ENCODE measurements around the gene SMURF1.

SMURF1 gene

DNA sequence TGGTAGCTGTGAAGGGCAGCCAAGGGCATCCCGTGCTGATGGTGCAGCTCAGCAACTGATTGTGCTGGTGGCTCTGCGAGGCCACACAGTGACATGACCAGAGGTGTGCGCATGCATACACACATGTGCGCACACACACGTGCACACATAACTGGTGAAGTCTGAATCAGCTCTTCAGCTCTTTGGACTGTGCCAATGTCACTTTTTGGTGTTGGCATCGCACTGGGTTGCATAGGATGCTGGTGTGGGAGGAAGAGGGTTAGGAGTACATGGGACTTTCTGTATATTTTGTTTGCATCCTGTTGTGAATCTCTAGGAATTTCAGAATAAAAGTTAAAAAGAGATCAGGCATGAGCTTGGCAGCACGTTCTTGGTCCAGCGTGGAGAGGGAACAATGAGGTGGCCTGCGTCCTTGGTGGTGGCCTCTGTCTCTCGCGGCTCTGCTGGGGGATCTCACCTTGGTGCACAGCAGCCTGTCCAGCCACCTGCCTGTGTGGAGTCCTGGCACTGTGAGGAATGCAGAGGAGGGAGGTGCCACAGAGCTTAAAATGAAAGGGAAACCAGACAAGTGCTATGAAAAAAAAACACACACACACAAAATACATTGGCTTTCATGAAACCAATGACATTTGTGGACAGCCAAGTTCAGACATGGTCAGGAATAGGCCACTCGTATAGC is 141.6 kb downstream of the SMURF1 start:
- no peak for DNase-seq

DNA sequence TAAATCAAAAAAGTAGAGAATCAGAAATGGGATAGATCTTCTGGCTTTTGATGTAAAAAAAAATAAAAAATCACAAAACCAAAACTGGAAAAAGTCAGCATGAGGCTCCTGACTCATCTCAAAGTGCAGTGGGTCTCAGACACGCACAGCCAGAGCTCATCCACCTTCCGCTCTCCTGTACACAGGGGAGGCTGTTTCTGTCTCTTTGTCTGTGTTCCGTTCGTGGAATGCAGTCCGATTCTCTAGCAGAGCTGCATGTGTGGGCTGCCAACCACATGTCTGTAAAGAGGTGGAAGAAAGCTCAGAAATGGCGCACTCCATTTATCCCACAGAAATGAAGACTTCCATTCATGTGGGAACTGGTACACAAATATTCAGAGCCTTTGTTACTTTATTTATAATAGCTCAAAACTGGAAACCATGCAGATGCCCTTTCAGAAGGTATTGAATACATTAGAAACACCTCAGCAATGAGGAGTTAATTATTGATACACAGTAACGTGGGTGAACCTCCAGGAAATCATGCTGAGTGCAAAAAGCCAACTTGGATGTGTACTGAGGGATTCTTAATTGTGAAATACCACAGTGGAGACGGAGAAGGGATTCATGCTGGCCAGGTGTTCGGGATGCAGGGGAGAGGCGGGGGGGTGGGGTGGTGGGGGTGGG is 142.3 kb downstream of the SMURF1 start:
- no peak for DNase-seq

DNA sequence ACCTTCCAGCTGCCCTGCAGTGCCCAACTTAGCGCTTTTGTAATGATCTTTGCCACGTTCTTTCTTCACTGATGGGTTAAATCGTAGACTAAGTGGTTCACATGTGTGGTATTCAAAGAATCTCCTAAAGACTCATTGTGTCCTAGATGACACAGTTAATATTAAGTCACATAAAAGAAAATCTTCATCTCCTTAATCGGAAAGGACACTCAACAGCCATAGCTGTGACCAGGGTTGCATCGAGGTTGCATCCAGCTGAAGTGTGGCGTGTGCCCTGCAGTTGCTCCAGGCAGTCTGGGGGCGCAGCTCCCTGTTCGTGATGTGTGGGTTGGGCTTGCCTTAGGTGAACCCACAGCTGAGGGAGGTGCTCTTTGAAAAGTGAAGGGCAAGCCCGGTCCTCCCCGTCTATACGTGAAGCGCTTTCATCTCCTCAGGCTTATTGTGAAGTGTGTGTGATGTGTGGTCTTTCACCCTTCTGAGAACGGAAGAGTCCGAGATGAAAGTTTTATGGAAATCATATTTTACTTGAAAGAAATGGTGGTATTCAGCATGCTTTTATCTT is 142.9 kb downstream of the SMURF1 start:
- DNase-seq = no peak

DNA sequence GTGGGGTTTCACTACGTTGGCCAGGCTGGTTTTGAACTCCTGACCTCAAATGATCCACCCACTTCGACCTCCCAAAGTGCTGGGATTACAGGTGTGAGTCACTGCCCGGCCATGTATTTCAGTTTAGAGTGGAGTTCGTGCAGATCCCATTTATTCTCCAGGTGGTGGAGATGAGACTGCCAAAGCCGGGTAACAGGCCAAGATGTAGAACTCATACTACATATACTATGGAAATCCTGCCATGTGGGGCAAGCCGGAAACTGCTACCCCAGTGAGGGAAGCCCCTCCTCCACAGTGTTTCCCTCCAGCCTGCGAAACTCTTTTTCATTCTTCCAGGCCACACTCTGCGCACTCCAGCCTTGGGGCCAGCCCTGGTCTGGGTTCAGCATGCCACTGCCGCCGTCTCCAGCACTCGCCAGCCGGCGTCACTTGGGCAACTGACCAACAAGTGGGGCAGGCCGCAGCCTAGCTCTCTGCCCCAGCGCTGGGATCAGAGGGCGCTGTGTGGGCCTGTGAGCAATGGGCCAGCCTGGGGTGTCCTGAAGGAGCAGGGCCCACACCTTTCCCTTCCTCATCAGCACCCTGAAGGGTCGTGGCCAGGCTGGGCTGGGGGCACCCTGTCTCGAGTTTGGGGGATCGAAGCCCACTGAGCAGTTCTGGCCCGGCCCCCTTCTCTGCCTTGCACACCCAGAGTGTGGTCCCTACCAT is 143.6 kb downstream of the SMURF1 start:
- no peak for DNase-seq

DNA sequence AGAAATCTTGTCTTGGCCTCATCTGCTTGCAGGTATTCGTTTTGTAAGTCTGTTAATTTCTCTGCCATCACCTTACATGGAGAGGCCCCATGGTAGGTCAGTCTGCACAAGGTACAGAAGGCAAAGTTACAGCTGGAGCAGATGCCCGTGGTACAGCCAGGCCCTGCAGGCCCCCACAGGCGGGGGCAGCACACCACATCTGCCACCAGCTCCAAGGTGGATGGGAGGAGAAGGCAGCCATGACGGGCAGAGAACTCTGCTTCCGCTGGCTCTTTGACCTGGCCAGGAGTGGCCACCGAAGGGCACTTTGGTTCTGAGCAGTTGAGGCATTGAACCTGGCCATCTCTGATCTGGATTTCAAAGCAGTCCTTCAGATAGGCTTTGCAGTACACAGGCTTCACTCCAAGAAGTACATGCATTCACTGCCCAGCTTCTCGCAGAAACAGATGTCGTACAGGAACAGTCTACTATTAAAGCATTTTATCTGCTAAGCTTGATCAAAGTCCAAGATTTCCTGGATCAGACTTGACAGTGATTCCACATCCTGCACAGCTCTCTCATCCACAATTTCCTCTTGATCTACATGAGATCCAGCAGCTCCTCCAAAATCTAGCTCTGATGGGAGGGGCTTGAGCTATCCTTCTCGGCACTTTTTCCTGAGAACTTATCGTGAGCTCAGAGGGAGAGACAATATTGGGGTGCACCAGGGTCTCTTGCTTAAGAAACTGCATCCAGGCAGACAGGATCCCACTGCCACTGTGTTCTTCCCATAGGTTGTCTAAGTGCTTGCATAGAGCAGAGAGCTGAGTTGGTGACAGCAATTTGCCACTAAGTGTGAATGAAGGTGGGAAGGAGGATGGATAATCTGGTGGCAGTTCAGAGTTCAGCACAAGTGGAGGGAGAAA is 144.8 kb downstream of the SMURF1 start:
- DNase-seq = no peak

DNA sequence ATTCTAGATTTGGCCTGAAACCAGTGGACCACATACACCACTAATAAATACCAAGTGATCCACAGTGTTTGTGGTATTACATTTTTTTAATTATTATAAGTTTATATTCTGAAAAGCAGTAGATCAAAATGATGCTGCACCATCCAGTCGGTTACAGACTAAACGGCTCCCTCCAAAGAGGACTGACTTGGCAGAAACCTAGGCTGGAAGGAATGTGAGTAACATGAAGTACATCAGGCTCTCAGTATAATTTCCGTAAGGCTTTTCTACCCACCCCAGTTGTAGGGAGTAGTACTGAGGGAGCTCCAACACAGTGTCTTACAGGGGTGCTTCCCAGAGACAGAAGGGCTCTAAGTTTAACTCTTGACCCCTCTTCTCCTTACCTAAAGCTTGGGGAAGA is 146.1 kb downstream of the SMURF1 start:
- no peak for DNase-seq

DNA sequence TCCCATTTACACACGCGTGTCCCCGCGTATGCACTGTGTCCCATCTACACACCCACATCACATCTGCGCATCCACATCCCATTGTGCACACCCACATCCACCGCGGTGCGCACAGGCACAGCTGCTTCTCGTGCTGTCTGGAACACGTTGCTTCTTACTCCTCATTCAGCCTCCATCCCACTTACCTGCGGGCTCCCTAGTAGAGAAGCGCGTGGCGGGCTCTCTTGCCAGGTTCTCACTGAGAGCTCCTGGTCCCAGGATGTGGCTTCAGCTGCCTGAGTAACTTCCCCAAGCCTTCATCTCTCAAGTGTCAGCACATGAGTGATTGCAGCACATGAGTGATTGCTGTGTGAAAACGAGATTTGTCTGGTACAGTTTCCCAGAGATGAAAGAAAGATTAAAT is 147.8 kb downstream of the SMURF1 start:
- DNase-seq = no peak

DNA sequence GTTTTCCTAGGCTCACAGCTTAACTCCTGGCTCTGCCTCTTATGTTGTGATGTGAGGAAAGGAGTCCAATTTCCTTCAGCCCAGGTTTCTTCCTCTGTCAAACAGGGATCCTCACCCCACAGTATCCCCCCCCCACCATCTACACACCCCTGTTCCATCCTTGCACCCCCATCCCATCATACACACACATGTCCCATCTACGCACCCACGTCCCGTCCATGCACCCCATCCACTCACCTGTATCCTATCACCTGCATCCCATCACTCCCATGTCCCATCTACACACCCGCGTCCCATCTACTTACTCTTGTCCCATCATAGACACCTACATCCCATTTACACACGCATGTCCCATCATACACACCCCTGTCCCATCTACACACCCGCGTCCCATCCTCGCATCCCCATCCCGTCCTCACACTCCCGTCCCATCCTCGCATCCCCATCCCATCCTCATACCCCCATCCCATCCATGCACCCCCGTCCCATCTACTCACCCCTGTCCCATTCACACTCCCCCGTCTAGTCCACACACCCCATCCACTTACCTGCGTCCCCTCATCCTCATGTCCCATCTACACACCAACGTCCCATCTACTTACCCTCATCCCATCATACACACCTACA is 148.3 kb downstream of the SMURF1 start:
- no peak for DNase-seq

DNA sequence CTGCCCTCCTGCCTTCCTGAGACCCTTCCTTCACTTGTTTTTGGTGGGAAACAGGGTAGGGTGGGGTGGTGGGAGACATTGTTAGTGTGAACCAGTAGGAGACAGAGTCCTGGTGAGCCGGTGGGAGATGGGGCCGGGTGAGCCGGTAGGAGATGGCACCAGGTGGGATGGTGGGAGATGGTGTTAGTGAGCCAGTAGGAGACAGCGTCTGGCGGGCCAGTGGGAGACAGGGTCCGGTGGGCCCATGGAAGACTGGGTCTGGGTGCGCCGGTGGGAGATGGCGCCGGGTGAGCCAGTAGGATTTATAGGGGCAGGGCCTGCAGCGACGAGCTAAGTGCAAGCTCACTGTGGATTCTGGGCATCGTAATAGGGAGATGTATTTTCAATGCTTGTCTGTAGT is 148.8 kb downstream of the SMURF1 start:
- DNase-seq = no peak

DNA sequence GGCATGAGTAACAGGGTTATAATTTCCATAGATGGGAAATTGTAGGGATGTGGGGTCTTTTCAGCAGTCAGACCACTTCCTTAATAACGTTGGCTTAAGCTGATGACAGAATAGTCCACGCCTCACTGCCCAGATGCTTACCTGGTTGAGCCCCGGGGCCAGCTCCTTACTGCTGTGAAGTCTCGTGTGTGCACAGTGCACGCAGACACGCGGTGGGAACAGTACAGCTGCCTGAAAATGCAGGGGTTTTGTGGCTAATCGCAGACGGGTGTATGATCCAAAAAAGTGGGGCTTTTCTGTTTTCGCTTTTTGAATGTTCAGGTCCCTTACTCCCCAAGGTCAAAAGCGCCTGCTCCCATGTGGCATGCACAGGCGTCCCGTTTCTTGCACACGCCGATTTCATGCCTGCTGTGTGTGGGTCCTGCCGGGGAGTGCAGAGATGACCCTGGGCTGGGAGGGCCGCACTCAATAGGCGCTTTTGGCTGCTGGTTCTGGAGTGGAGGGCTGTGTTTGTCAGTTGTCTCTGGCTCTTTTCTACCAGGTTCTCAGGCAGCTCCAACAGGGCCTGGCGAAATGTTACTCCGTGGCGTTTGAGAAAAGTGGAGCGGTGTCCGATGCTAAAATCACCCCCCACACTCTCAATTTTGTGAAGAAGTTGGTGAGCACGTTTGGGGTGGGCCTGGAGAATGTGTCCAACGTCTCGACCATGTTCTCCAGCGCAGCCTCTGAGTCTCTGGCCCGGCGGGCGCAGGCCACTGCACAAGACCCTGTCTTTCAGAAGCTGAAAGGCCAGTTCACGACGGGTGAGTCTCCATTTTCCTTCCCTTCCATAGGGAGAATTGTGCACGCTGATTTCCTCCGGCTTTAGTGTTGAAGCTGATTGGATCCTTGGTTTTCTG is 149.6 kb downstream of the SMURF1 start:
- DNase-seq = no peak

DNA sequence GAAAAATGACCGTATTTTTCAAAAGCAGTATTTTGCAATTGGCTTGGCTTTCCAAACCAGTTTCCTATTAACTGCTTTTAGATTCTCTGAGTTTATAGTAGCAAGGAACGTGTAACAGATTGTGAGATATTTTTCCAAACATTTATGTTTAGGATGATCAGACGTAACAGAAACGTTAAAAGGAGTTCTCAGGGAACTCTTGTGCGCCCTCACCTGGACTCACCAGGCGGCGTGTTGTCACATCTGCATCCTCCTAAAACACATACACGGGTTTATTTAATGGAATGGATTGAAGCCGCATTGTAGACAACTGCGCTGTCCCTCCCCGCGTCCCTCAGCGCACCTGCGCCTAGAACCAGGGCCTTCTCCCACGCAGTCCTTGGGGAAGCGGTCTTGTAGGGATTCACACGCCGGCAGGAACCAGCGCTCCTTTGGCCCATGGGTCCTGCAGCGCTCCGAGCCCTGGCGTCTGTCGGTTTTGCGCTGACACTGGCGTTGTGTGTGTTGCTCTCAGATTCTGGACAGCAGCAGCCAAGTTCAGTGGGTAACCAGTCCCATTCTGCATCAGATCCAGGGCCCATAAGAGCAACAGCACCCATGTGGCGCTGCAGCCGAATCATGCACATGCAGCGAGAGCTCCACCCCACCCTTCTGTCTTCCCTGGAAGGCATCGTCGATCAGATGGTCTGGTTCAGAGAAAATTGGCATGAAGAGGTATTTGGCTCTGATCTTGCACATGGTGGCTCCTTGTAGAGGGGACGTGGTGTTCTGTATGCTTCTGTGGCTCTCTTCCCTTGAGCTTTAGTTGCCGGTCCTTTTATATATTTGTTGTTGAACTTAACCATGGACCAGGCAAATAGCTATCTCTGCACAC is 150.6 kb downstream of the SMURF1 start:
- DNase-seq = no peak

DNA sequence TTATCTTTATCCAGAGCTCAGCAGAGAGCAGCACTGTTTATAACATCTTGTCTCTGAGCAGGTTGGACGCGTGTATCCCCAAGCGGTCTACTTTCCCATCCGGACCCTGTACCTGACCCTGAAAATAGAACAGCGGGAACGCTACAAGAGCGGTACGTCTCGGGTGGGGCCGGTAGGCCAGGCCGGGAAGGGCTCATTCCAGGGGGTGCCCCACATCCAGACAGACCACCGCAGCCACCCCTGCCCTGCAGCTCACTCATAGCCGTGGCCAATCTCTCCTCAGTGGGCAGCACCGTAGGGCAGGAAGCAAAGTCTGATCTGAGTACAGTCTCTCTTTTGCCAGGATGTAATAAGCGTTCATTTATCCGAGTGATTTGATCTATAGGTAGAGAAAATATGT is 151.8 kb downstream of the SMURF1 start:
- no peak for DNase-seq

DNA sequence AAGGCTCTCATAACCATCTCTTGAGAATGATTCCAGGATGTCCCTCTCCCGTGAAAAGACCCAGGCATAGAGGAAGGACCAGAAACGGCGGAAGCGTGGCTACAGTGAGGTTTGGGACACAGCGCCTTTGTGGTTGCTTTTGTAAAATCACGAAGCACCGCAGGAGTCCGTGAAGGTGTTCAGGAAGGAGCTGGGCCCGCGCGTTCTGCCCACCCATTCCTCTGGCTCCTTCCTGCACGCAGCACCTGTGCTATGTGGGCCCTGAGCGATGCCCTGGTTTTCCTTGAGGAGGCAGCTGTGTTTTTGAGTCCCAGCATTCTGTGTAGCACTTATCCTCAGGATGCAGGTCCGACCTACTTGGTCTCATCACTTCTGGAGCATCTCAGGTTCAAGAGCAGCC is 152.8 kb downstream of the SMURF1 start:
- no peak for DNase-seq

DNA sequence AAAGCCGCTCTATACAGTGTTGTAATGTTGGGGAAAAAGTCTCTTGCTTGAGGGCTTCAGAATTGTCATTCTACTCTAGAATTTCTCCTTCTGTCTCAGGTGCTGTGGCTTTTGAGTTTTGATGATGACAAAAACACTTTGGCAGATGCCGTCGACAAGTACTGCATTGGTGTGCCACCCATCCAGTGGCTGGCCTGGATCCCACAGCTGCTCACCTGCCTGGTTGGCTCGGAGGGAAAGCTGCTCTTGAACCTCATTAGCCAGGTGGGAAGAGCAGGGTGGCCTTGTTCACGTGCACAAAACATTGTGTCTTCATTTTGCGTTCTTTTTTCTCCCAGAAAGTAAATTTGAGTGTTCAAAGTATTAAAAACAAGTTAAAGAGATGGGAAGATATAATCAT is 153.6 kb downstream of the SMURF1 start:
- DNase-seq = no peak

DNA sequence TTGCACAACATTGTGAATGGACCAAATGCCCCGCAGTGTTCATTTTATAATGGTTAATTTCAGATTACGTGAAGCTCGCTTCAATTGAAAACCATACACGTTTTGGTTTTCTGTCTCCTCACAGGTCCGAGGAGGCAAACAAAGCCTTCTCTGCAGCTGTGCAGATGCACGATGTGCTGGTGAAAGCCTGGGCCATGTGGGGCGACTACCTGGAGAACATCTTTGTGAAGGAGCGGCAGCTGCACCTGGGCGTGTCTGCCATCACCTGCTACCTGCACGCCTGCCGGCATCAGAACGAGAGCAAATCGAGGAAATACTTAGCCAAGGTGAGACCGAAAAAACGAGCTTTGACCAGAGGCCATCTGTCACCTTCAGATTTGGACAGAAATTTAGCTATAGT is 155.3 kb downstream of the SMURF1 start:
- DNase-seq = no peak

DNA sequence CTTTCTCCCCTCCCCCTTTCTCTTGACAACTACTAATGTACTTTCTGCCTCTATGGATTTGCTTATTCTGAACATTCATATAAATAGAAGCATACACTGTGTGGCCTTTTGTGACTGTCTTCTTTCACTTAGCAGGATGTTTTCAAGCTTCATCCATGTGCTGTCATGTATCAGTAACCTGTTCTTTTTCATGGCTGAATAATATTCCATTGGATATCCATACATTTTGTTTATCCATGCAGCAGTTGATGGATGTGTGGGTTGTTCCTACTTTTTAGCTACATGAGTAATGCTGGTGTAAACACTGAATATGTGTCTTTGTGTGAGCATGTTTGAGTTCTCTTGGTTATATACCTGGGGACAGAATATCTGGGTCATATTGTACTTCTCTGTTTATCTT is 158.0 kb downstream of the SMURF1 start:
- DNase-seq = no peak

DNA sequence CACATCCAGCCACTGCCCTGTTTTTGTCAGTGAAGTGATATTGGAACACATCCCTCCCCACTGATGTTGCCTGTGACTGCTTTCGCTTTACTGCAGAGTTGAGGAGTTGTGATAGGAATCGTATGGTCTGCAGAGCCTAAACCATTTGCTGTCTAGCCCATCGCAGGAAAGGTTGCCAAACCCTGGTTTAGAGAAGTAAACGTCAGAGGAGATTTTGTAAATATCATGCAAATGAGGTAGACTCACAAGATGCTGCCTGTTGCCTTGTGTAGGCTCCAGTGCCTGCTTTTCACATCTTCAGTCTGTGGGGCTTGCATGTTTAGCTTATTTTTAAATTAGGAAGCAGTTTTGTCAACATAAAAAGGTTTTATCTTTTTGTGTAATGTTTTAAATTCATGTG is 158.5 kb downstream of the SMURF1 start:
- no peak for DNase-seq

DNA sequence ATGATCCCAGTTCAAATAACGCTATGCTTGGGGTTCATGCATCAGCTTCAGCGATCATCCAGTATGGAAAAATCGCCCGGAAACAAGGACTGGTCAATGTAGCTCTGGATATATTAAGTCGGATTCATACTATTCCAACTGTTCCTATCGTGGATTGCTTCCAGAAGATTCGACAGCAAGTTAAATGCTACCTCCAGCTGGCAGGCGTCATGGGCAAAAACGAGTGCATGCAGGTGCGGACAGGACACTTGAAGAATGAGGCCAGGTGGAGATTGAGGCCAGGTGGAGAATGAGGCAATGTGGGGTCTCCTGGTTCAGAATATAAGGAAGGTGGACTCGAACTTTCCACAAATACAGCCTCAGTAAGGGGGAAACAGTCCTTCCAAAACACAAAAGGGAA is 159.8 kb downstream of the SMURF1 start:
- DNase-seq = no peak

DNA sequence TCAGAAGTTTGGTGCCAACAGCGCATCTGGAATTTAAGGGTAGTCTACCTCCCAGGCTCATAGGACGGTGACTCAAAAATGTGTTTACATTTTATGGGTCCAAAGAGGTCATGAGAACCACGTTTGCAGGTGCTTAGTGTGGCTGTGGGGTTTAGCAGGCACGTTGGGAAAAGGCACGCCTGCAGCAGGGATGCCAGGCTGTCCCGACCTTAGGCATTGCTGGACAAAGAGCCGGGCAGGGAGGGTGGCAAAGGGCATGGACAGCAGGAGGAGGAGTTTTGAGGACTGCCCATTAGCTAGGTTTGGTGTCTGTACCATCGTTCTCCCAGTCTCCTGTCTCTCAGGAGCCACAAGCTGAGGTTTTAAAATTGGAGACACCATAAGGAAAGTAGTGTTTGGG is 161.2 kb downstream of the SMURF1 start:
- no peak for DNase-seq

DNA sequence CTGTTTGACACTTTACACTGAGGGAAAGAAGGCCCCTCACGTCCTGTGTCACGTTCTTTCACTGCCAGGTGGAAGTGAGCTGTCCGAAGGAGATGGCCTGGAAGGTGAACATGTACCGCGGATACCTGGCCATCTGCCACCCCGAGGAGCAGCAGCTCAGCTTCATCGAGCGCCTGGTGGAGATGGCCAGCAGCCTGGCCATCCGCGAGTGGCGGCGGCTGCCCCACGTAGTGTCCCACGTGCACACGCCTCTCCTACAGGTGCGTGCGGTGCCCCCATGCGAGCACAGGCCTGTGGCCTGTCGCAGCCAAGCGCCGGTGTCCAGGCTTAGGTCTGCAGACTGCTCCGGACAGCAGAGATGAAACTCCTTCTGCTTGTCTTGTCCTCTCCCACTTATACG is 162.2 kb downstream of the SMURF1 start:
- no peak for DNase-seq

Measured in midbrain (tissue), 1 donor.